Stimulated activated CD4-positive, alpha-beta T cell treated with anti-CD3 and anti-CD28 coated beads, Interleukin-1b, Interleukin-23, amount 100 ng/mL, for 1 hour (primary cell): ENCODE data around the gene PCSK6.
"Not testable (repeated sequence)": the region's sequence is repeated elsewhere in the genome, so short reads cannot be mapped to it uniquely, and the experiment has no call there.

Experiments
- DNase-seq, 2 donors: peaks; one replicate each; pipeline ENCODE4 v3.0.0-alpha.2; 2020; ENCODE audit warnings: low read depth in 2 of 2

The PCSK6 gene

GRCh38 chr15:101357333-101357732 lies 132.2 kb downstream of the PCSK6 start:
- DNase-seq, result no peak

GRCh38 chr15:101356512-101357172 lies 132.9 kb downstream of the PCSK6 start:
- DNase-seq, result not testable (repeated sequence)

- DNase-seq, result no peak
Measured at GRCh38 chr15:101355678-101356464, 133.6 kb downstream of the PCSK6 start.

GRCh38 chr15:101354891-101355623 lies 134.4 kb downstream of the PCSK6 start:
- no peak for DNase-seq

DNA sequence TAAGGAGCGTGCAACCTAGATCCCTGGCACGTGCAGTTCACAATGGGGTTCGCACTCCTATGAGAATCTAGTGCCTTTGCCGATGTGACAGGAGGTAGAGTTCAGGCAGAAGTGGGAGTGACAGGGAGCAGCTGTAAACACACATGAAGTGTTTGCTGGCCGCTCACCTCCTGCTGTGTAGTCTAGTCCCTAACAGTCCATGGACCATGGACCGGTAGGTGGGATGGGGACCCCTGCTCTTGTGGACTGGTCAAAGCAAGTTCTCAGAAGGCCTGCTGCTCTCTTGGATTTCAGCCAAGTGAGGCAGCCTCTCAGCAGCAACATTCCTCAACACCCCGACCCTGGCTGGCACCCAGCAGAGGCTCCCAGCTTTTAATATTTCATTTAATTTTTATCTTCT lies 136.3 kb downstream of the PCSK6 start:
- DNase-seq, result no peak

DNA sequence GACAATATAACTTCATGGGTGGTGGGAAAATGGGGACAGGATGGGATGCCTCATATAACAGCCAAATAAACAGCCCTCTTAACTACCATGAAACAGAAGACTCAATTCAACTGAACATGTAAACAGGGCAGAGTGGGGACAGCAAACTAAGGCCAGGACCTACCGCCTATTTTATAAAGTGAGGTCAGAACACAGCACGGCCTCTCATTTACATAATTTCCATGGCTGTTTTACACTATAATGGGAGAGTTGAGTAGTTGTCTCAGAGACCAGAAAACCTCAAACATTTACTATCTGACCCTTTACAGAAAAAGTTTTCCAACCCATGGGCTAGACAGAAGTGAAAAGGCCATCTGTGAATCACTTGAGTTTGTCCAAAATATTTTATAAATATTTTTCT lies 137.8 kb downstream of the PCSK6 start:
- DNase-seq, result no peak

DNA sequence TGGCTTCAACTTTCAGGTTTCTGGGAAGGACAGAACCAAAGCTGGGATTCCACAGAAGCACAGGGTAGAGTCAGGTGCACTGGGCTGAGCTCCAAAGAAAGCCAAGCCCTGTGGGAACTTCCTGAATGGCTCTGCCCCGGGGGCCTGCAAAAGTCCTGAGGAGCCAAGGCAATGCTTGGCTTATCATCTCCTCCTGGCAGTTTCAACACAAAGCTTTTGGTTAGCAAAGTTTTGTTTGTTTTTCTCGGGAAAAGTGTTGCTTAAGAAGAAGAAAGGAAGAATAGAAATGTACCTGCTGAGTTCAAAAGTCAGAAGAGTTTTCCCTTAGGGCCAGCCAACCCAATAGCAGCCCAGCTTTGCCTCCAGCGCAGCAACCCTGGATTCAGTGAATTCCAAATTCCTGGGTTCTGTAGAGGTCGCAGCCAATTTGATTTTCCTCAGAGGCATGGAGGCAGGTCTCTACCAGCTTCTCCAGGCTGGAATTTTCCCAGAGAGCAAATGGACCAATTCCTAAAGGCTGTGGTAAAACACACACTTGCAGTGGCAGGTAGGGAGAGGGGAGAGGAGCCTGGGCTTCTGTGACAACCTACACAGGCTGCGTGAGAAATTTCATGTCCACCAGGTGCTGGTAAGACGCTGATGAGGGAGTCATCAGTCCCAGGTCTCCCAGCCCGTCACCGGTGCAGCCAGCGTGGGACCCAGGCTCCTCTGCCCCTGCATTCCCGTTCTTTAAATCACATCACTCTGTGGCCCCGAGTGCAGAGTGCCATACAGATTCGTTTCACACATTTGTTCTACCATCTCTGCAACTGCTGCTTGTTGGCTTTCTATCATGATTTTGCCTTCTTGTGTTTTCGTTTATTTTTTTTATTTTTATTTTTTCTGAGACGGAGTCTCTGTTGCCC lies 140.2 kb downstream of the PCSK6 start:
- no peak for DNase-seq

- no peak for DNase-seq
Measured at GRCh38 chr15:101348643-101349042, 140.9 kb downstream of the PCSK6 start.

- no peak for DNase-seq
Measured at GRCh38 chr15:101348015-101348414, 141.5 kb downstream of the PCSK6 start.

DNA sequence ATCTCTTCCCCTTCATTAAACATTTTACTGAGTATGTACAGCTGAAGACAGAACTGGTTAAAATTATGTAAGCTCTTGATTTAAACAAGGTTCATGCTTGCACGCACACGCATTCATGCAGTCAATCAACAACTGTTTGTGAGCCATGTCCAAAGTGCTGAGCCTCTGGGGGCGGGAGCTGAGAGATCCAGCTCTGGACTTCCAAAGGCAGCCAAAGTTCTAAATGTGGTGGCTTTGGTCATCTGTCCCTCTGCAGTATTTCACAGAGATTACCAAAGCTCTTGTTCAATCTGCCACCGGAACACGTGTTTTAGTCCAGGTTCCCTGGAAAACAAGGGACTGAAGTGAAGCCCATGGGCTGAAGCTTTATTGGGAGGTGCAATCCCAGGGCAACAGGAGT lies 142.1 kb downstream of the PCSK6 start:
- no peak for DNase-seq

- DNase-seq, result no peak
Measured at GRCh38 chr15:101346928-101347327, 142.6 kb downstream of the PCSK6 start.

- no peak for DNase-seq
Measured at GRCh38 chr15:101342056-101342455, 147.5 kb downstream of the PCSK6 start.

DNA sequence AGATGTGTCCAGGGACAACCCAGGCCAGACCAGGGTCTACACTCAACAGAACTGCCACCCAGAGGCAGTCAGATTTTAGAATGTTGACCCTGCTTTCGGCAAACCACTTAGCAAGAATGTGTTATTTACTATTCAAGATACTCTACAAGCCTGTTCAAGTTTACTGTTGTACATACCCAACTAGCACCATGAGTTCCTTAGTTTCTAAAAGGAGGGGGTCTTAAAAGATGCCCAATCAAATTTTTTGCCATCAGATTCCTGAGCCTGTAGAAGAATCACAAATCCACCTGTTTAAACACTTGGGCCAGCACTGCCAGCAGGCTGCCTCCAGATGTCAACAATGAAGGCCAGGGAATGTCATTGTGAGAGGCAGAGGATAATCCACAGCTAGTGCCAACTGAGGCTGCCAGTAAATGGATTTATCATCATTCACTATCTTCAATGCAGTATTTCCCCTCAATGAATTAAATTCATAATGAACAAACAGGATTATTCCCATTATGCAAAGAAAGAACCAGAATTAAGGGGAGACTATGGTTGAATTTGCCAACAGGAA lies 150.9 kb downstream of the PCSK6 start:
- DNase-seq, result no peak

- no peak for DNase-seq
Measured at GRCh38 chr15:101337976-101338375, 151.5 kb downstream of the PCSK6 start.

- not testable (repeated sequence) for DNase-seq
Measured at GRCh38 chr15:101333907-101334789, 155.4 kb downstream of the PCSK6 start.

GRCh38 chr15:101332061-101332467 lies 157.4 kb downstream of the PCSK6 start:
- no peak for DNase-seq

- DNase-seq, result no peak
Measured at GRCh38 chr15:101329867-101330380, 159.6 kb downstream of the PCSK6 start.

- DNase-seq, result no peak
Measured at GRCh38 chr15:101329309-101329863, 160.1 kb downstream of the PCSK6 start.

- no peak for DNase-seq
Measured at GRCh38 chr15:101328001-101328400, 161.5 kb downstream of the PCSK6 start.
